Measurements from ENCODE around the gene NKAIN2.

- TF ChIP-seq POLR2AphosphoS5 (IDR thresholded peaks at IDR 0.05; ENCODE audit: insufficient read depth, low read depth, low read length) = no peak
- TF ChIP-seq, protein P1, sequence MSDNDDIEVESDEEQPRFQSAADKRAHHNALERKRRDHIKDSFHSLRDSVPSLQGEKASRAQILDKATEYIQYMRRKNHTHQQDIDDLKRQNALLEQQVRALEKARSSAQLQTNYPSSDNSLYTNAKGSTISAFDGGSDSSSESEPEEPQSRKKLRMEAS (IDR thresholded peaks at IDR 0.05; ENCODE audit: insufficient read depth, insufficient read length) = no peak
- TF ChIP-seq, protein P2, sequence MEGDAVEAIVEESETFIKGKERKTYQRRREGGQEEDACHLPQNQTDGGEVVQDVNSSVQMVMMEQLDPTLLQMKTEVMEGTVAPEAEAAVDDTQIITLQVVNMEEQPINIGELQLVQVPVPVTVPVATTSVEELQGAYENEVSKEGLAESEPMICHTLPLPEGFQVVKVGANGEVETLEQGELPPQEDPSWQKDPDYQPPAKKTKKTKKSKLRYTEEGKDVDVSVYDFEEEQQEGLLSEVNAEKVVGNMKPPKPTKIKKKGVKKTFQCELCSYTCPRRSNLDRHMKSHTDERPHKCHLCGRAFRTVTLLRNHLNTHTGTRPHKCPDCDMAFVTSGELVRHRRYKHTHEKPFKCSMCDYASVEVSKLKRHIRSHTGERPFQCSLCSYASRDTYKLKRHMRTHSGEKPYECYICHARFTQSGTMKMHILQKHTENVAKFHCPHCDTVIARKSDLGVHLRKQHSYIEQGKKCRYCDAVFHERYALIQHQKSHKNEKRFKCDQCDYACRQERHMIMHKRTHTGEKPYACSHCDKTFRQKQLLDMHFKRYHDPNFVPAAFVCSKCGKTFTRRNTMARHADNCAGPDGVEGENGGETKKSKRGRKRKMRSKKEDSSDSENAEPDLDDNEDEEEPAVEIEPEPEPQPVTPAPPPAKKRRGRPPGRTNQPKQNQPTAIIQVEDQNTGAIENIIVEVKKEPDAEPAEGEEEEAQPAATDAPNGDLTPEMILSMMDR (IDR thresholded peaks at IDR 0.05; ENCODE audit: extremely low read depth in 1 of 2, insufficient read depth in 1 of 2, low read depth in 1 of 2, low read length in 2 of 2) = no peak
Observed at GRCh38 chr6:124684621-124685020, 881.0 kb downstream of the NKAIN2 start.
